Islet precursor cell (in vitro differentiated cells): ENCODE data around the gene ATP5ME.
A peak's percentile ranks its signal among the peaks of the same experiment; 100 is the strongest.
"Not testable (repeated sequence)": the region's sequence is repeated elsewhere in the genome, so short reads cannot be mapped to it uniquely, and the experiment has no call there.

Source experiments
- DNase-seq: peaks from one replicate; pipeline ENCODE4 v3.0.0-alpha.2; 2018

ATP5ME gene

GRCh38 chr4:674172-675035, at the start of gene ATP5ME, which contains the start of gene MYL5:
Gene ATP5ME (minus strand): TSS chr4:674276. CDS start chr4:674247, 29 bp downstream.
Gene MYL5 (plus strand): TSS chr4:674542. CDS start chr4:678027, 3,485 bp downstream.
- DNase-seq: peak; percentile 98

GRCh38 chr4:722851-723360, 48.8 kb upstream of the ATP5ME start:
- no peak for DNase-seq

GRCh38 chr4:722169-722725, 48.2 kb upstream of the ATP5ME start:
- no peak for DNase-seq

- no peak for DNase-seq
These were observed 47.4 kb upstream of the ATP5ME start for GRCh38 chr4:721261-722168.

- DNase-seq: no peak
These were observed 46.2 kb upstream of the ATP5ME start for GRCh38 chr4:720111-720860.

- DNase-seq: no peak
These were observed 44.4 kb upstream of the ATP5ME start for GRCh38 chr4:718460-718859.

- no peak for DNase-seq
These were observed 43.7 kb upstream of the ATP5ME start for GRCh38 chr4:717601-718320.

GRCh38 chr4:714087-714486, 40.0 kb upstream of the ATP5ME start:
- DNase-seq: no peak

- DNase-seq: no peak
These were observed 39.0 kb upstream of the ATP5ME start for GRCh38 chr4:712916-713632.

GRCh38 chr4:712093-712492, 38.0 kb upstream of the ATP5ME start:
- DNase-seq: no peak

- no peak for DNase-seq
These were observed 36.8 kb upstream of the ATP5ME start for GRCh38 chr4:710916-711315.

GRCh38 chr4:710116-710515, 36.0 kb upstream of the ATP5ME start:
- no peak for DNase-seq

- DNase-seq: no peak
These were observed 35.3 kb upstream of the ATP5ME start for GRCh38 chr4:709348-709747.

- no peak for DNase-seq
These were observed 34.5 kb upstream of the ATP5ME start for GRCh38 chr4:708631-708933.

- no peak for DNase-seq
These were observed 34.0 kb upstream of the ATP5ME start for GRCh38 chr4:707929-708630.

GRCh38 chr4:706834-707598, 32.9 kb upstream of the ATP5ME start:
- DNase-seq: no peak

GRCh38 chr4:706083-706633, 32.1 kb upstream of the ATP5ME start:
- not testable (repeated sequence) for DNase-seq

- DNase-seq: peak; percentile 98
These were observed 31.4 kb upstream of the ATP5ME start, which contains the start of gene PCGF3 for GRCh38 chr4:705278-706082. Gene PCGF3 (plus strand): TSS chr4:705832. CDS start chr4:733681, 27,849 bp downstream.

- no peak for DNase-seq
These were observed 30.8 kb upstream of the ATP5ME start for GRCh38 chr4:704971-705277.
